GM12872 (cell line): ENCODE results near the gene DNM1.

ENCODE experiments used
- CTCF ChIP-seq: IDR thresholded peaks from 3 replicates; pipeline ENCODE4 v1.5.1; 2011; ENCODE audit warnings: low read depth, mild to moderate bottlenecking, low read length, moderate library complexity; ENCODE audit not compliant: insufficient read depth

DNM1 gene

GRCh38 chr9:128203024-128203706 lies at the start of gene DNM1:
TSS of gene DNM1 (plus strand) at chr9:128203379. CDS start at chr9:128203471, 92 bp downstream.
- TF ChIP-seq CTCF = peak; percentile 80

- no peak for TF ChIP-seq CTCF
Observed at GRCh38 chr9:128153947-128154695, 49.1 kb upstream of the DNM1 start.

- TF ChIP-seq CTCF = no peak
Observed at GRCh38 chr9:128155736-128156500, 47.3 kb upstream of the DNM1 start.

- no peak for TF ChIP-seq CTCF
Observed at GRCh38 chr9:128159522-128159783, 43.7 kb upstream of the DNM1 start.

GRCh38 chr9:128159784-128160602 lies 43.2 kb upstream of the DNM1 start, which contains the start of gene BBLN:
TSS of gene BBLN (plus strand) at chr9:128160265. CDS start at chr9:128160408, 143 bp downstream.
- TF ChIP-seq CTCF = no peak

GRCh38 chr9:128160603-128160987 lies 42.6 kb upstream of the DNM1 start:
- TF ChIP-seq CTCF = no peak
